ENCODE data around the gene MGAM2. TPM values are rescaled to one million over a fixed set of nuclear protein-coding genes. Genes with fewer than 3 reads are reported as not detected.

MGAM2 gene
- total RNA-seq, 1 donor: under 0.01 TPM

DNA sequence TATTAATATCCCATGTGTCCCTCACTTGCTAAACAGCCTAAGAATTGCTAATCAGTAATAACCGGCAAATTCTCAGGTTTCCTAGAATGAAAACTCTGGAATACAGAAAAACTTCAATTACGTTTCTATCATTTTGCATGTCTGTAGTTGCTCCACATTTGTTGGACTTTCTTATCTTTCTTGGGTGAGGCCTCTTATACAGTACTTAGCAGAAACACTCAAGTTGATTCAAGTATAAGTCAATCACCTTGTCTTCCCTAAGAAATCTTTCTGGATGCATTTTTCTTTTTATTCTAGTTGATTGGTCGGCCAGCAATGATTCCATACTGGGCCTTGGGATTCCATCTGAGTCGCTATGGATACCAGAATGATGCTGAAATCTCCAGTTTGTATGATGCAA is 61.4 kb downstream of the MGAM2 start:
- DNase-seq (ENCODE audit: low read depth in 2 of 3, low spot score in 2 of 3): no peak

DNA sequence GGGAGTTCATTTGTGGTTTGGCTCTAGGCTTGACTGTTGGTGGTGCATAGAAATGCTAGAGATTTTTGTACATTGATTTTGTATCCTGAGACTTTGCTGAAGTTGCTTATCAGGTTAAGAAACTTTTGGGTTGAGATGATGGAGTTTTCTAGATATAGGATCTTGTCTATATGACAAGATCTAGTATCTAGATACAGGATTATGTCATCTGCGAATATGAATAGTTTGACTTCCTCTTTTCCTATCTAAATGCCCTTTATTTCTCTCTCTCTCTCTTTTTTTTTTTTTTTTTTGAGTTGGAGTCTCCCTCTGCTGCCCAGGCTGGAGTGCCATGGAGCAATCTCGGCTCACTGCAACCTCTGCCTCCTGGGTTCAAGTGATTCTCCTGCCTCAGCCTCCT is 62.9 kb downstream of the MGAM2 start:
- no peak for DNase-seq (ENCODE audit: low read depth in 2 of 3, low spot score in 2 of 3)

DNA sequence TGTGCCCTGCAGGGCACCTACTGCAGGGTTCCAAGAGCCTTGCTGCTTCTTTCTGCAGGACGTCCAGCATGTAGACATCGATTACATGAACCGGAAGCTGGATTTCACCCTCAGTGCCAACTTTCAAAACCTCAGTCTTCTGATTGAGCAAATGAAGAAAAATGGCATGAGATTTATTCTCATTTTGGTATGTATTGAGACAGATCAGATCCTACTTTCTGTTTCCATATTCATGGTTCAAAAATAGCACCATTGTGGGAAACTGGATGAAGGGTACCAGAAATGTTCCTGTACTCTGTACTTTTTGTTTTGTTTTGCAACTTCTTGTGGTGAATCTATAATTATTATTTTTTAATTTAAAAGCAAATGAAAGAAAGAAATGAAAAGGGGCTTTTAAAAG is 64.1 kb downstream of the MGAM2 start:
- no peak for DNase-seq (ENCODE audit: low read depth in 2 of 3, low spot score in 2 of 3)

DNA sequence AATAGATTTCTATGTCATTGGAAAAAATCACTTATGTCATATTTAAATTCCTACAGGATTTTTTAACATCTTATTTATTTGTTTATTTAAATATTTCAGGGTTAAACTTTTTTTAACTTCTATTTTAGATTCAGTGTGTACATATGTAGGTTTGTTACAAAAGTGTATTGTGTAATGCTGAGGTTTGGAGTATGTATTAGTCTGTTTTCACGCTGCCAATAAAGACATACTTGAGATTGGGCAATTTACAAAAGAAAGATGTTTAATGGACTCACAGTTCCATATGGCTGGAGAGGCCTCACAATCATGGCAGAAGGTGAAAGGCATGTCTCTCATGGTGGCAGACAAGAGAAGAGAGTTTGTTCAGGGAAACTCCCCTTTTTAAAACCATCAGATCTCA is 65.4 kb downstream of the MGAM2 start:
- no peak for DNase-seq (ENCODE audit: low read depth in 2 of 3, low spot score in 2 of 3)

DNA sequence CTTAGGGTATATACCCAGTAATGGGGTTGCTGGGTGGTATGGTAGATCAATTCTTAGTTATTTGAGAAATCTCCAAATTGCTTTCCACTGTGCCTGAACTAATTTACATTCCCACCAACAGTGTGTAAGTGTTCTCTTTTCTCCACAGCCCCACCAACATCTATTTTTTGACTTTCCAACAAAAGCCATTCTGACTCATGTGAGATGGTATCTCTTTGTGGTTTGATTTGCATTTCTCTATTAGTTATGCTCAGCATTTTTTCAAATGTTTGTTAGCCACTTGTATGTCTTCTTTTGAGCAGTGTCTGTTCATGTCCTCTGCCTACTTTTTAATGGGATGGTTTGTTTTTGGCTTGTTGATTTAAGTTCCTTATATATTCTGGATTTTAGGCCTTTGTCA is 66.4 kb downstream of the MGAM2 start:
- peak in 1 of 3 donors; percentile 35 for DNase-seq (ENCODE audit: low read depth in 2 of 3, low spot score in 2 of 3)

DNA sequence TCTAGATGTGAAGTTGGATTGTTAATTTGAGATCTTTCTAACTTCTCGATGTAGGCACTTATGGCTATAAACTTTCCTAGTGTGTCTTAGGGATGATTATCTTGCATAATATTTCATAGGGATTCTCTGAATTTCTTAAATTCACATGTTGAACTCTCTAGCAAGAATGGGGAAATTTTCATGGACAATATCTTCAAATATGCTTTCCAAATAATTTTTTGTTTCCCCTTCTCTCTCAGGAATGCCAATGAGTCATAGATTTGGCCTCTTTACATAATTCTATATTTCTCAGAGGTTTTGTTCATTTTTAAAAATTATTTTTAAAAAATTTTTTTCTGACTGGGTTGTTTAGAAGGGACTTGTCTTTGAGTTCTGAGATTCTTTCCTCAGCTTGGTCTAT is 68.9 kb downstream of the MGAM2 start:
- no peak for DNase-seq (ENCODE audit: low read depth in 2 of 3, low spot score in 2 of 3)

DNA sequence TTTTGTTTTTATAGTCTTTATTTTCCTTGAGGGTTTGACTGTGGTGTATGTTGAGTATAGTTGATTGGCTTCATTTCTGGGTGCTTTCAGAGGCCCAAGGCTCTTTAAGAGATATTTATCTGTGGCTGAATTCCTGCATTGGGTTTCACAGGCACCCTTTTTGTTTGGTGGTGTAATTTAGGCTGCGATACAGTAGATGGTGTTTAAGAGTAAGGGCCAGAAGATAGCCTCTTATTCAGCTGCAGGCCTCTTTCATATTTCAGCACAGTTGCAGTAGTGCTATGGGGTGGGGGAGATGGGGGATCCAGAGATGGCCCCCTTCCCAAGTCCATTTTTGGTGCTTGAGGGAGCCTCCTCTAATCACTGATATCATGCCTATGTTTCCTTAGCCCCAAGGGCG is 69.7 kb downstream of the MGAM2 start:
- DNase-seq (ENCODE audit: low read depth in 2 of 3, low spot score in 2 of 3): no peak

DNA sequence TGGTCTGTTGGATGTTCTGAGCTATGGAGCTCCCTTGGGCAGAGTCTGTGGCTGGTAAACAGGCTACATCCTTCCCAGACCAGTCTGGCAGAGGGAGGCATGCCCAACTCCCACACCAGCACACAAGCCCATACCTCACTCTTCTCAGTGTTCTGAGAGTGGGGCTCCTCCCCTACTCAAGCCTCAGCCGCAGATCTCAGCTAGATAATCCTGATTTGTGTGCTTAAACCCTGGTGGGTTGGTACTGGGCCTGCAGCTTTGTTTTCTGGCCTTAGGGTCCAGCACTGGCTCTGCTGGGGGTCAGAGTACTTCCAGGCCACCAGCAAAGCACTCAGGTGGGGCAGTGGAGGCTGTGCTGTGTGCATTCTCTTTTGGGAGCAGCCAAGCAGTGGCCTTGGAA is 70.4 kb downstream of the MGAM2 start:
- no peak for DNase-seq (ENCODE audit: low read depth in 2 of 3, low spot score in 2 of 3)

DNA sequence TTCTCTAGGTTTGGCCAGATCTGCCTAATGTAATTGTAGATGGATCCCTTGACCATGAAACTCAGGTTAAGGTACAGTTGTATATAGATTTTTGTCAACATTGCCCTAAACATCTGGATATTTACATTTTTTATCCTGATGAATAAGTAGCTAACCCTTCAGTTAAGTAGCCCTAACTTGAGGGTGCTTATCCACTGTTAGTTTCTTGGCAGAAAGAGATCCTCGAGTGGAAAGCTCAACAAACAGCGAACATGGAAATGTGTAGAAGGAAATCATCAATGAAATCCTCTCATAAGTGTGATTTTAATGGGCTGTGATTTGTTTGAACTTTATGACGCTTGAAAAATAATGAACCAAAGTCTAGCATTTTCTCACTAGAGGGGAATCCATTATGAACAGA is 73.6 kb downstream of the MGAM2 start:
- DNase-seq (ENCODE audit: low read depth in 2 of 3, low spot score in 2 of 3): no peak

DNA sequence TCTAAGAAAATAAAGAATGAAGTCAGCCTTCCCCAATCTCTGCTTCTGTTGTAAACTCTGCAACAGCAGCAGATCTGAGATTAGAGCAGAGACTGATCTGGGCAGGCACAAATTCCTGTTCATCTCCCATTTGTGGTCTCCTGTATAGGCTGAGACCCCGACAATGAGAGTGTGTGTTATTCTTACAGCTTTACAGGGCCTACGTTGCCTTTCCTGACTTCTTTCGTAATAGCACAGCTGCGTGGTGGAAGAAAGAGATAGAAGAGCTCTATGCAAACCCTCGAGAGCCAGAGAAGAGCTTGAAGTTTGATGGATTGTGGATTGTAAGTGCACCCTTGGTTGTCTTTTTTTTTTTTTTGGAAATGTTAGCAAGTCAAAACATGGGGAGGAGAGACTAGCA is 74.3 kb downstream of the MGAM2 start:
- no peak for DNase-seq (ENCODE audit: low read depth in 2 of 3, low spot score in 2 of 3)

DNA sequence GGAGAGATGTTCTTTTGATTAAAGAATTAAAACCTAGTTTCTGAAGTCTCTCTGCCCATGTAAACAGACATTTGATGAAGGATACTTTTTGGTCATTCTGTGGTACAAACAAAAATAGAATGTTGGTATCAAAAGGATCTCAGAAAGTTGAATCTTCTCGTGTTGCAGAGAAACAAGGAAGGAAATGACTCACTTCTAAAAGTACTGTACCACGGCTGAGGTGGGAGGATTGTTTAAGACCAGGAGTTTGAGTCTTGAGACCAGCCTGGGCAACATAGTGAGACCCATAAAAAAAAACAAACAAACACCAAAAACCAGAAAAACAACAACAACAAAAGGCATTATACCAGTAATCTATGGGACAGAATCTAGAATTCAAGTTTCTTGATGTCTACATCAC is 76.6 kb downstream of the MGAM2 start:
- DNase-seq (ENCODE audit: low read depth in 2 of 3, low spot score in 2 of 3): peak in 2 of 3 donors; percentile 30 to 45

DNA sequence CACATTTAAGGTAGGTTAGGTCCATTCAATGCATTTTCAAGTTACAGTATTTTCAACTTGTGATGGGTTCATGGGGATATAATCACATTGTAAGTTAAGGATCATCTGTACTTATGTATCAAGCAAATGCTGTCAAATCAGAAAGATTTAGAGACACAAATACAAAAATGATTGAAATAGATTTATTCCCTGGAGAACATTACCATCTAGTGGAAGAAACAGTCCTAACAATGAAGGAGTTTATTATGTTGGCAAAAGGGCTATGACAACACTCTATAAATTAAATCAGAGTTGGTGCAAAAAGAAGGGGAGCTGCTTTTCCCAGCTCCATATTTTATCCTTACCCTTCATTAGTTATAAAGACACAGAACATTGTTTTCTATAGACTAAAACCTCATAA is 77.3 kb downstream of the MGAM2 start:
- DNase-seq (ENCODE audit: low read depth in 2 of 3, low spot score in 2 of 3): peak in 1 of 3 donors; percentile 57

DNA sequence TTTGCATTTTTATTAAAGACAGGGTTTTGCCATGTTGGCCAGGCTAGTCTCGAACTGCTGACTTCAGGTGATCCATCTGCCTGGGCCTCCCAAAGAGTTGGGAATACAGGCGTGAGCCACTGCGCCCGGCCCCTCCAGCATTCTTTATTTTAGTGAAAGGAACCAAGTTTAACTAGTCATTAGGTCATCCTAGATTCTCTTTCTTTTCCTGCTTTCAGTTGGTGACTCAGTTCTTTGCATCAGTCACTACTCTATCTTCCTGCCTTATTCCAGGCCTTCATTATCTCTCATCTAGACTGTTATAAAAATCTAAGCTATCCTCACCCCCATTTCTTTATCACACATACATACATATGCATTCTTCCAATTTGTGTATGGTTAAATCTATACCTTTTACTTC is 82.7 kb downstream of the MGAM2 start:
- DNase-seq (ENCODE audit: low read depth in 2 of 3, low spot score in 2 of 3): no peak

DNA sequence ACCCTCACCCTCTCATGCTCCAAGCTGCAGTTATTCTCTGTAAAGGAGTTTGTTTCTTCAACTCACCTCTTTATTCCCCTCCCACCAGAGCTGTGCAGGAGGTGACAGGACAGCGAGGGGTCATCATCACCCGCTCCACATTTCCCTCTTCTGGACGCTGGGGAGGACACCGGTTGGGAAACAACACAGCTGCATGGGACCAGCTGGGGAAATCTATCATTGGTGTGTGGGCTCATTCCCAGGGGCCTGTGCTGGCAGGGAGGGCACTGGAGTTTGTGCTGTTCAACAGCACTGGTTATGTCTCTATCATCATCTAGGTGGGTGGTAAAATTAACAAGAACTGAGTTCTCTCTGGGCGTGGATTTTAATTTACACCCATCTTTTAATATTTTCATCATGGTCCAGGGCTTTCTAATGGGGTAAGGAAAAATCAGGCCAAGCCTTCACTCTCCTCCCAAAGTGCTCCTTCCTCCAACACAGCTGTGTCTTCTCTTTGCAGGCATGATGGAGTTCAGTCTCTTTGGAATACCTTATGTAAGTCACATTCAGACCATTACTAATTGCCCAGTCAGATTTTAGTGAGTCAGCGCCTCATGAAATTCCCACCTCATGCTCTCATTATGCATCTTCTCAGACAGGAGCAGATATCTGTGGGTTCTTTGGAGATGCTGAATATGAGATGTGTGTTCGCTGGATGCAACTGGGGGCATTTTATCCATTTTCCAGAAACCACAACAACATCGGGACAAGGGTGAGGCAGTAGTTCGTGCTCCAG is 84.7 kb downstream of the MGAM2 start:
- DNase-seq (ENCODE audit: low read depth in 2 of 3, low spot score in 2 of 3): no peak

DNA sequence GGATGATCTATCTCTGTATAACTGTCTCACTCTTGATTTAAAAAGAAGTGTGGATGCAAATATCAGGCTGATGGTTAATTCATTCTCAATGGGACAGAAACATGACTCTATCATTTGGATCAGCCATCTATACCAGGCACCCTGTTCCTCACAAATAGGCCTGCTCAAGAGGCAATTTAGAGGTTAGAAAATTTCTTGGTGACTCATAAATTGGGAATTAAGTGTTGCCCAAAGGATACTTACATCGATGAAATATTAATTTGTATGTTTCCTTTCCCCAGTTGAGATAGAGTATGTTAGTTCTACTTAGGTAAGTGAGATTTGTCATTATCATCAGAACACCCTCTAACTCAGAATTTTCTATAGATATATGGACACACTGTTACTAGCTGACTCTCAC is 88.7 kb downstream of the MGAM2 start:
- DNase-seq (ENCODE audit: low read depth in 2 of 3, low spot score in 2 of 3): no peak

DNA sequence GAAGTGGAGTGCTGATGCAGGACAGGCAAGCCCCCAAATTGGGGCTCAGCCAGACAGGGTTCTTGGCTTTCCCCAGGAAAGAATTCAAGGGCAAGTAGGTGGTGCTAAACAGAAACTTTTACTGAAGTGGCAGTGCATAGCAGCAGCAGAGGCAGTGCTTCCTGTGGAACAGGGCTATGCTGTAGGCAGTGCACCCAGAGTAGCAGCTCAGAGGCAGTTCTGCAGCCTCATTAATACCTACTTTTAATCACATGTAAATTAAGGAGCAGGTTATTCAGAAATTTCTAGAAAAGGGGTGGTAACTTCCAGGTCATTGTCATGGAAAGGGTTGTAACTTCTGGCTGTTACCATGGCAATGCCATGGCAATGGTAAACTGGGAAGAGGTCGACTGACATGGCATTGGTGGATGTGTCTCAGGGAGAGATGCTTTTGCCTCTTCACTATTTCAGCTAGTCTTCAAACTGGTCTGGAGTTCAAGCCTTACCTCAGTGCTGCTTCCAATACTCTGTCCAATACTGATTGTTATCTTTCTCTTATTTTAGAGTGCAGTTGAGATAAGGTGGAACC is 117.1 kb downstream of the MGAM2 start:
- DNase-seq (ENCODE audit: low read depth in 2 of 3, low spot score in 2 of 3): no peak

DNA sequence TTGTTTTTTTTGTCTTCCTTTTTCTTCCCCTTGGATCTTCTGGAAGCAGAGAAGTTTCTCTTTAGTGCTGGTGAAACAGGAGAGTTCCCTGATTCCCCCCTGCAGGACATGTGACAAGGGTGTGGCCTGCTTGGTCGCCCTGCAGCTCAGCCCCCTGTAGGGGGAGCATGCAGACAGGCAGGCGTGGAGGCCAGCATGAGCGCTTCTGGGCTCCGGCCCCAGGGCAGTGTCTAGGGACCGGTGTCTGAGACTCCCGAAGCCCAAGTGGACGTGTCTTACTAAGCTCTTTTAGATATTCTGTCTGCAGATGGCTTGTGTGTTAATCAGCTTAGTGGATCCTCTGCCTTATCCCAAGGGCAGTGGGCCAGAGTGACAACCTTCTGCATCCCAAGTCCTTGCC is 120.2 kb downstream of the MGAM2 start:
- peak in 2 of 3 donors; percentile 19 to 23 for DNase-seq (ENCODE audit: low read depth in 2 of 3, low spot score in 2 of 3)

DNA sequence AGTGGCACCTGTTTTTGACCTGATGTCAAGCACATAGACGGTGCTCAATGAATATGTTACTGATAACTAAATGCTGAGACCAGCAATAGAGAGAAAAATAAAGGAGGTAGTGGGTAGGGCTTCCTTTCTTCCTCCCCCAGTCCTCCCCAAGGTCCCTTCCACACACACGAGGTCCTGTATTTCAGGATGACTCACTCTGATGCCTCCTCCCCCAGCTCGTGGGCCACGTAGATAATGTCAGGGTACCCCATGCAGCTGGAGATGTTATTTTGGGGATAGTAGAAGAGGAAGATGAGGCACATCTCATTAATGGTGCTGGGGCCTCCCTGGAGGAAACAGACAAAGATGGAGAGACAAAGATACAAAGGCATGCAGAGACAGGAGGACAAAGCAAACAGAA is 129.0 kb downstream of the MGAM2 start:
- DNase-seq (ENCODE audit: low read depth in 2 of 3, low spot score in 2 of 3): peak in 1 of 3 donors; percentile 6

DNA sequence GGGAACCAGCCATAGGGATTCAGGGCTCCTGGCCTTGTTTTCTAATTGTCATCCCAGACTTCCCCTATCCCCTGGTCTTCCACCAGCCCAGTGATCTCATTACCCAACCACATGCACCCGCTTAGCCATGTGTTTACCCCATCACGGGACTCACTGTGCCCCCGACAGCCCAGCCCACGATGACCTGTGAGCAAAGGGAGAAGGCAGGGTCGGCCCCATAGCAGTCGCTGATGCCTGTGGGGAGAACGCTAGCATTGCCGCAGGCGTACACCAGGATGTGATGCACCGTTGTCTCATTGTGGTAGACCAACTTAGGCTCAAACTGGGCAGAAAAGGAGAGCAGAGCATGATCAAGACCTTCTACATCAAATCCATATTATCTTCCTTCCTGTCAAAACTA is 132.3 kb downstream of the MGAM2 start:
- DNase-seq (ENCODE audit: low read depth in 2 of 3, low spot score in 2 of 3): no peak

DNA sequence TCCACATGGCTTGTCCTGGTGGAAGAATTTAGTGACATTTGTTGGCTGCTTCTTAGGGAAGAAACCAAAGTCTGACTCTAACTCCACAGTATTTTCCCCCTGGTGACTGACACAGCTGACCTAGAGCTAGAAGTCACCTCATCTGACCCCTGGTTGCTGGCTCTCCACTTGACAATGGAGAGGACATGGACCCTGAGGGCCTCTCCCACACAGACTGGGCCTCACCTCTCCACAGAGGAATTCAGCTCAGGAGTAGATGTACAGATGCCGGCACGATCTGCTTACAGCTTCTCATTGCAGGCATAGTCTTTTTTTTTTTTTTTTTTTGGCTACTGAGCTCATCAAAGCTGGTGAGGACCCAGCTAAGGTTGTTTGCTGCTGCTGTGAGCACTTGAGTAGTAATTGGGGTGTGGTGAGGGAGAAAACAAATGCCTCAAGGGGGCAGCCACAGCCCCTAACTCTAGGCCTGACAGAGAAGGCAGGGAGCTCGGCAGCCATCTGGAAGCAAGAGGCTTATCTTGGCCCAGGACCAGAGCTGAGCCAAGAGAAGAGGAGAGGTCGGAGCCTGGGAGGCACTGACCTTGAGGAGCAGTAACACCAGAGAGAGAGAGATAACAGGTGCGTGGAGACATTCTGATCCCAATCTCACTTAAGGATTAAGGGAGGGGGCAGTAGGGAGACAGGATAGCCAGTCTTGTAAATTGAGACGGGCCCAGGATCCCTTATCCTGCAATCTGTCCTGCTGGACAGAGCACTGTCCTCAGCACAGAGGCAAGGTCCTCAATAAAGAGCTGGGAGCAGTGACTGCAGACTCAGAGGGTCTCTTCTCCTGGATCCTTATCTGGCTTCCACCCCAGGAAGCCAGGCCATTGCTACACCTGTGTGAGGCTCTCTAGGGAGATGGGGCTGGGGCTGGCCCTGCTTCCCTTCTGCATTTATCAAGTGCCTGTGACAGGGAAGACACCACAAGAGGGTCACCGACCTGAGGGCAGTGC is 136.9 kb downstream of the MGAM2 start:
- no peak for DNase-seq (ENCODE audit: low read depth in 2 of 3, low spot score in 2 of 3)

DNA sequence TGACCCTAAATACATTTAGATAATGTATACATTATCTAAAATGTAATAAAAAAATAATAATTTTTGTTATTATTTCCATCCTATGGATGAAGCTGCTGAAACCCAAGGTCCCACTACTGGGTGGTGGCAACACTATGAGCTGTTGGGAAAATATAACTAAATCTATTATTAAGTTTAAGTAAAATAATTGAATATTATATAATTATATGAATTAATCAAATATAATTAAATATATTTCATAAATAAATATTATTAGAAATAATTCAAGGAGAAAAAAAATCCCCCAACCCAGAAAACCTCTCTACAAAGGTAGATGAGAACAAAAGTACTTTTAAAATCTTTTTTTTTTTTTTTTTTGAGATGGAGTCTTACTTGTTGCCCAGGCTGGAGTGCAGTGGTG is 138.4 kb downstream of the MGAM2 start:
- no peak for DNase-seq (ENCODE audit: low read depth in 2 of 3, low spot score in 2 of 3)

DNA sequence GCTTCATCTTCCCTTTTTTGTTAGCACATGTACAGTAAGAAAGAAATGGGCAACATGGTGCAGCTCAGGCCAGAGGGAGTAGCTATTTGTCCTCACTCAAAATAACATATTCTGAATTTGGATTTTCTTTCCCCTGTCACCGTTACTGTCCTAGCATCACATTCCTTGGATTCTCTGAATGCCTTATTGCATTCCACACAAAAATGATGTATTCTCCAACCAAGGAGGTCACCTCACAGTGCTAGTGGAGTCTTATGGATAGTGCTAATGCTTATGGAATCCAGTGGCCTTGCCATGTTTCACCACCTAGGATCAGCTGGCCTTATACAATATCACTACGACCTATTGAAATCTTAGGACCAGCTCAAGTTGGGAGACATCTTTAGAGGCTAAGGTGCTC is 139.2 kb downstream of the MGAM2 start:
- DNase-seq (ENCODE audit: low read depth in 2 of 3, low spot score in 2 of 3): no peak

All from hematopoietic multipotent progenitor cell (in vitro differentiated cells).